ENCODE data around the gene SLC9A3.

Gene SLC9A3

DNA sequence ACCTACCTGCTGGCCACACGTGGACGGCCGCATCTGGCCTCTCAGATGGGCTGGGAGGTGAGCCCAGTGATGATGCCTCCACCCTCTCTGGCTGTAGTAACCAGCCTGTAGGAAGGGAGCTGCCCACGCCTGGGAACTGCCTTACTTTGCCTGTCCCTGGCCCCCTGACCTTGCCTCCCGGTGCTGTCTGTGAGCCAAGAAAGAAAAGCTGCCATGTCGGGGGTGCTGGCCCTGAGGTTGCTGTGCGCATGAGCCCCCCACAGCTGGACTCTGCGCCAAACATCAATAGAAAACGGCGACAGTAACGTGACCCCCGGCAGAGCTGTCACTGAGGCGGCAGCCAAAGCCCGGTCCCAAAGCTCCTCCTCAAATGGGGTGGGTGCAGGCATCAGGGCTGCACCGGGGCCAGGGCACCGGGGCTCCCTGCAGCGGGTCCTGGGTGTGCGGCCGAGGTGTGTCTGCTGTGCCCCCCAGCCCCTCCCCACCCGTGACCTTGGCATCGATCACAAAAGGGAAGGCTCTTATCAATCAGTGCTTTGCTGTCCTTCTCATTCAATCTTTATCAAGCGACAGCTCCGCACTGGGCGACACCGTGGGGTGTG lies 15.3 kb upstream of the SLC9A3 start:
- no peak for DNase-seq (ENCODE audit: low read depth, low spot score)

DNA sequence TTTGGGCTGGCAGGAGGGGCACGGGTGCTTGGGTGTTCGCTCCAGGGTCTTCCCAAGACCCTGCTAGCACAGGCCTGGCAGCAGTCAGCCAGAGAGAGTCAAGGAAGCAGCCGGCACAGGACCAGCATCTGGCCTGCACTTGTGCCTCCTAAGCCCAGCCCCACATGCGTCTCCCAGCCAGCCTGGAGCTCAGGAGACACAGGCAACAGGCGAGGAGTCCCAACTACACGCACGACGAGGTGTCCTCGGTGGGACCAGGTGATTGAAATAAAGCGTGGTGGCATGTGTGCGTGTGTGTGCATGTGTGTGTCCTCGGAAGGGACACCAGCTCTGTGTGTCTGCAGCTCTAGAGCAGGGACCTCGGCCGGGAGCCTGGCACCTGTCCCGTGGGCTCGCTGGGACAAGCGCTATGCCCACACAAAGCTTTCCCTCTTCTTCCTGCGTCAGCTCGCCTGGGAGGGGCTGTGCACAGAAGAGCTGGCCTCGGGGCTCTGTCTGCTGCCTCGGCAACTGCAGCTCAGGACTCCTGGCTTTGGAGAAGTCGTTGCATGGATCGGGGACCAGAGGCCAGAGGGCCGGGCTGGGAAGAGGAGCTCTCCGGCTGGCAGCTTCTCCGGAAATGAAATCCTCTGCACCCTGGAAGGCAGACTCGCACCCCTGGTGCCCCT lies 14.7 kb upstream of the SLC9A3 start:
- no peak for DNase-seq (ENCODE audit: low read depth, low spot score)

DNA sequence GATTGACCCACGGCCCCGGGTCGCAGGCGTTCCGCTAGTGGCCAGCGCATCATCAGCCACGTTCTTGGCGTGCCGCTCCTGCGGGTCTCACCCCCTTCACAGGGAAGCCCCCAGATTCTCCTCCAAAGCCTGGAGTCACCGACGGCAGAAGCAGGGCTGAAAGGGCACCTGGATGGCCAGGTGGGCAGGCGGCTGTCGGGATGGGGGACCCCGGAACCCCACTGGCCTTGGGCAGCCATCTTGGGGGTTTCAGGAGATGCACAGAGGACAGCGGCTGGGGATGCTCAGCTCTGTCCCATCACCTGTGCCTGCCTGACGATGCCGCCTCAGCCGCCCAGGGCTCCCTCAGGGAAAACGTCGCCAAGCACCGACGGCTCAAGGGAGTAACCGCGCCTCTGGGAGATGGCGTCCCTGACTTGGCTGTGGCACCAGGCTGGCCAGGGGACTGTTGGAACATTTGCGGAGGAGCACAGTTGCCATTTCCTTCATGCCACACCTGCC lies 14.1 kb upstream of the SLC9A3 start:
- no peak for DNase-seq (ENCODE audit: low read depth, low spot score)

DNA sequence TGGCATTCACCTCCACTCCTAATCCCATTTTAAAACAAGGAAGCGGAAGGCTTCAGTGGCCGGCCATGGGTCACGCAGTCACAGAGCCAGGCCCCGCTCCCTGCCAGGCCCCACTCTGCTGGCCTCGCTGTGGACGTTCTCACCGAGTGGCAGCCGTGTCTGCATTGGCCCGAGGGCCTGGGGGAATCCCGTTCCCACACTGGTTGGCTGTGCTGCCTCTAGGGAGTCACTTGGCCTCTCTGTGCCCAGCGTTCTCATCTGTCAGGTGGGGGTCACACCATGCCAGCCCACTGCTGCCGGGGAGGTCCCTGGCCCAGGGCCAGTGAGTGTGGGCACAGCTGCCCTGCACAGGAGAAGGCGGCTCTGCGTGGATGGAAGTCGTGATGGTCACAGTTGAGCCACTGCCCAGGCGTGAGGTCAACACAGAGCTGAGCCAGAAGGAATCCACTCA lies 13.4 kb upstream of the SLC9A3 start:
- no peak for DNase-seq (ENCODE audit: low read depth, low spot score)

DNA sequence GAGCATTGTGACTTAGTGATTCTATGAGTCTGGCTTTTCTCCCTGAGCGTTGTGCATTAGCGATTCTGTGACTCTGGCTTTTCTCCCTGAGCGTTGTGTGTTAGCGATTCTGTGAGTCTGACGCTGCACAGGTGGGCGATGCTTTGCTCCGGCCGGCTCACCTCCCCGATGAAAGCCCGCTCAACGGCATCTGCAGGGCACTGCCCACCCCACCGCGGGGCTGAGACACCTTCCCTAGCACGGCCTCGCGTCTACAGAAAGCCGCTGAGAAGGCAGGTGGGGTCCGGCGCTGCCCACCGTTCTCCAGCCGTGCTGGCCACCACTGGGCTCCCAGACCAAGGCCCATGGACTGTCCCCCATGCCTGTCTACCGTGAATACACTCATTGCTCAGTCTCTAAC lies 12.8 kb upstream of the SLC9A3 start:
- DNase-seq (ENCODE audit: low read depth, low spot score), result no peak

DNA sequence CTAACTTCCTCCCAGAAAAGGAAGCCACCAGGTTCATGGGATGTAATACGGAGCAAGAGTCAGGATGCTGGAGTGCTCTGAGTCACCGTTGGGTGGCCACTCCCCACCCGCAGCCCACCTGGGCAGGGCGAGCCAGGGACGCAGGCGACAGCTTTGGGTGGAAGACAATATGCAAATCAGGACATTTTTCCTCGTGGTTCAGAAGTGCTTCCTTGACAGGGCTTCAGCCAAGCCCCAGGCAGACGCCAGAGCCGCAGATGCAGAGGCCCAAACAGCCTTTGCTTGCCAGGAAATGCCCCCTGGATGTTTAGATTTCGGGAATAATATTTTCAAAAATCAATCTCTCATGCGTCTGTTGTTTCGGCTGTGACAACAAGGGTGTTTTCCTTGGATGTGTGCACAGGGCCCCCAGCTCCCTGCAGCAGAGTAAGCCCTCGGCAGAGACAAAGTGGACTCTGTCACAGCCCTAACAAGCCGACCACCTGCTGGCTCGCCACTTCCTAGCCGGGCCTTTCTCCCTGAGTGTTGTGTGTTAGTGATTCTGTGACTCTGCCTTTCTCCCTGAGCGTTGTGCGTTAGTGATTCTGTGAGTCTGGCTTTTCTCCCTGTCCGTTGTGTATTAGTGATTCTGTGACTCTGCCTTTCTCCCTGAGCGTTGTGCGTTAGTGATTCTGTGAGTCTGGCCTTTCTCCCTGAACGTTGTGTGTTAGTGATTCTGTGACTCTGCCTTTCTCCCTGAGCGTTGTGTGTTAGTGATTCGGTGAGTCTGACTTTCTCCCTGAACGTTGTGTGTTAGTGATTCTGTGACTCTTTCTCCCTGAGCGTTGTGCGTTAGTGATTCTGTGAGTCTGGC lies 11.8 kb upstream of the SLC9A3 start:
- DNase-seq (ENCODE audit: low read depth, low spot score), result no peak

DNA sequence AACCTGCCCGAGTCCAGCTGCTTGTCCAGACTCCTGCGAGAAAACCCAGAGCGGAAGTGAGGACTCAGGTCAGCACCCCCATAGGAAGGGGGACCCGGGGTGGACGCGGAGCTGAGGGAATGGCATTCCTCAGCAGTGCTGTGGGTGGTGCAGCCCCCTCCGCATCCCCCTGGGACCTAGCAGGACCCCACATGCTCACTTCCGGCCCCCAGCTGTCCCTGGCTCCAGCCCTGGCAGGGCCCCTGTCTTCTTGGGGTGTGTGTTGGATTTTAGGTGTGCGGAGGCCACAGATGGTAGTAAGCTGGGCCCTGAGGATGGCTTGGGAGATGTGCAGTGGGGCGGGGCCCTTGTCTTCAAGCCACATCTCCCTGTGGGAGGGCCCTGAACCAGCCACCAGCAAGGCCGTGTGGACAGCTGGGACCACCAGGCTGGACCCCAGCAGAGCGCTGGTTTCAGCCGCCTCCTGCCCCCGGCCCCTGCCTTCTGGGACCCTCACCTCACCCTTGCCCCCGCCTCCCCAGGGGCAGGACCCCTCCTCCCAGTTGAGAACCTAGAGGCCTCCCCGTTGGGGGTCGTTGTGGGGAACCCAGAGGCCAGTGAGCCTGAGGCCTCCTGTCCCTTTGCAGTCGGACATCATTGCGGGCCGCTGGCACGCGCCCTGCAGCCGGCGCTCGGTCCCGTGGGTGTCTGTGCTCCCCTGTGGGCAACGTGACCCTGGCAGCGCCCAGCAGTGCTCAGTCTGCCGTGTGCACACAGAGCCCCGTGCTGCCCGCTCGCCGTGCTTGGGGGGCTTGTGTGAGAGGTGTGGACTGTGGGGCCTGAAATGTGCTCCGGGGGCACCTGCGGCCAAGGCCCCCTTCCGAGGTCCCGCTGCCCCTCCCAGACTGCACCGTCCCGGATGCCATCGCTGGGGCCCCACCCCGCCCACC lies 10.8 kb upstream of the SLC9A3 start:
- DNase-seq (ENCODE audit: low read depth, low spot score), result no peak

DNA sequence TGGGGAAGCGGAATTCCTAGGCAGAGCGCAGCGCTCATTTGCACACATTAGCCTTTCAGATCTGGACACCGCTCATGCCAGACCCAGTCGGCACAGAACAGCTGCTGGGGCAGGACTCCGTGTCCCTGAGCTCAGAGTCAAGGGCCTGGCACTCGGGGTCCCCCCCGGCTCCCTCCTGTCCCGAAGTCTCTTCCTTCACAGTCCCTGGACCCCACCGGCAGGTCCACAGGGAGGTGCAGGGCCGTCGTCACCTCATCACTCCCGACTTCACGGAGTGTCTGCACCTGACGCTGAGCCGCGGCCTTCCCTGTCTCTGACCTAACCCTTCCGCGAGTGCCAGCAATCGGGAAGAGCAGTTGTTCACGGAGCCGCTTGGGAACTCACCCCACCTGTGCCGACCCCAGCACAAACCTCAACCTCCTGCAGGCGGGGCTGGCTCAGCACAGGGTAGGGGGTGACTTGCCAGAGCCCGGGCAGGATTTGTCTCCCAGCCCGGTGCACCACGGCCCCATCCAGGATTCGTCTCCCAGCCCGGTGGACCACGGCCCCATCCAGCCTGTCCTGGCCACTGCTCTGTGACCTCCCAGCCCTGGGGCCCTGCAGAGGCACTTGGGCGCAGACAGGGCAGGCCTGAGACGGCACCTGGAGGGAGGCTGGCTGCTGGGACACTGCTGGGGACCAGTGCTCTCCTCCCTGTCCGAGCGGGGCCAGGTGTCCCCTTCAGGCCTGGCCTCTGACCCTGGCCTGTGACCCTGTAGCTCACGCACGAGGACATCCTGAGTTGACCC lies 9.9 kb upstream of the SLC9A3 start:
- DNase-seq (ENCODE audit: low read depth, low spot score), result no peak

DNA sequence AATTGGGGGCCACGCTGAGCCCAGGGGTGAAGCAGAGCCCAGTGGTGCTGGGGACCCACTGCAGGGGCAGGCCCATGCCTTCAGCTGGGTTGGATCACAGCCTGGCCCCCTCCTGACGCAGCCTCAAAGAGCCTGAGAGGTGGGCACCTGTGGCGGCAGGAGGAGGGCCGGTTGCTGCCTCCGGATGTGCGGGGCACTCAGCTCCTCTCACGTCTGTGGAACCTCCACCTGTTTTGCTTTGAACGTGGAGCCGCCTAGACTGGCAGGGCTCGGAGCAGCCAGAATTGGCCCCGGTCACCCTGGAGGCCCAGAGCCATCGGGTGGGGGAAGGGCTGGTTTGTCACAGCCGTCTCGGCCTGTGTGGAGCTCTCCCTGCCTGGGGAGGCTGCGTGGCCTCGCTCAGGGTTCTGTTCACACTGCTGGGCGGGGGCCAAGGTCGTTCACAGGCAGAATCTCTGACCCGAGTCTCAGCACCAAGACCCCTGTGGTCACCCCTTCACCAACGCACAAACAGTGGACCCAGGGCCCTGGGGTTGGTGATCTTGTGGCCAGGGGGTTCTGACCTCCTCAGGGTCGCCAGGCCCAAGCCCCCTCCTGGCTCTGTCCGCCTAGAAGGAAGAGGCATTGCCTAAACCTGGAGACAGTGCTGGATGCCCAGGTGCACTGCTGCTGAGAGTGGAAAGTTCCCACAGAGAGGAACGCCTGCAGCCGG lies 9.2 kb upstream of the SLC9A3 start:
- DNase-seq (ENCODE audit: low read depth, low spot score), result no peak

DNA sequence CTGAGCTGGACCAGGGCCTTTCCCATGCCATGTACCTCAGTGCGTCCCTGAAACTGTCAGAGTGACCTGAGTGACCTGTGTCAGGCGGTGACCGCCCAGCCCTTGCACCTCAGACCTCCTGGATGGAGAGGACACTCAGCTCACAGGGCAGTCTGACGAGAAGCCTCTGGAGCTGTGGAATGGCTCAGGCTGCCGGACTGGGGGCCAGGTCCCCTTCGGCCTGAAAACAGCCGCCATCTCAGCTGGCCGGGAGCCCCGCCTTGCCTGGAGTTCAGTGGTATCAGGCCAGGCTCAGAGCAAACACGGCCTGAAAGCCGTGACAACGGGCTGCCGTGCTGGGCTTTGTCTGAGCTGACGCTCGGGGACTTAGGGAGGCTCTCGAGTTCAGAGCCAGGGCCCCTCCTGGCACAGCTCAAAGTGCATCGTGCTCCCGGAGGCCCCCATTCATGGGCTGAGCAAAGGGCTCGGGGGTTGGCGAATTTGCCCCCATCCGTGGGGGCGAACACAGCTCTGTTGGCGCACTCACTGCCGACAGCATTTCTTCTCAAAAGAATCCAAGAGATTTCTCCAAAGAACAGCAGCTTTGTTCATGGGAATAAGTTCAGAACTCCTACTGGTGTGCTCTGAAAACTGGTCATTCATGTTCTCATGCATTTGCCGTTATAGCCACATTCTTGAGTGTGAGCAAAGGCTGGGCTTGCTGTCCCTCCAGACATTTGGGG lies 8.4 kb upstream of the SLC9A3 start:
- DNase-seq (ENCODE audit: low read depth, low spot score), result no peak

DNA sequence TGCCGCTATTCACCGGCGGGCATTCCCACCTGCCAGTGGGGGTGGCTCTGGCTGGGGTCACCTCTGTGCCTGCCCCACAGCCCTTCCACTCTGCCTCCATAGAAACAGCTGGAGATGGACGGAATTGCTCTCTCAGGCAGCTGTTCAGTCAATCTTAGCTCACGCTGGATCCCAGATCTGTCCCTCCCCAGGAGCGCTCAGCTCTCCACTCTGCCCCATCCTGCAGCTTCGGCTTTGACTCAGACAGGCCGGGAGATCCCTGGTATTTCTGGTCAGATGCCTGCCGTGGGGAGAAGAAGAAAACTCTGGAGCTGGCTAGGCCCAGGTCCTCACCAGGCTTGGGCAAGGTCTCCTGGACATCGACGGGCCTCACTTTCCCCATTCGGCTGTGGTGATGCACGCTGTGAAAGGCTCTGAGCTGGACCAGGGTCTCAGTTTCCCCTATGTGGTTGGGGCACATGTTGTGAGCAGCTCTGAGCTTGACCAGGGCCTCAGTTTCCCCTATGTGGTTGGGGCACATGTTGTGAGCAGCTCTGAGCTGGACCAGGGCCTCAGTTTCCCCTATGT lies 7.6 kb upstream of the SLC9A3 start:
- DNase-seq (ENCODE audit: low read depth, low spot score), result no peak

DNA sequence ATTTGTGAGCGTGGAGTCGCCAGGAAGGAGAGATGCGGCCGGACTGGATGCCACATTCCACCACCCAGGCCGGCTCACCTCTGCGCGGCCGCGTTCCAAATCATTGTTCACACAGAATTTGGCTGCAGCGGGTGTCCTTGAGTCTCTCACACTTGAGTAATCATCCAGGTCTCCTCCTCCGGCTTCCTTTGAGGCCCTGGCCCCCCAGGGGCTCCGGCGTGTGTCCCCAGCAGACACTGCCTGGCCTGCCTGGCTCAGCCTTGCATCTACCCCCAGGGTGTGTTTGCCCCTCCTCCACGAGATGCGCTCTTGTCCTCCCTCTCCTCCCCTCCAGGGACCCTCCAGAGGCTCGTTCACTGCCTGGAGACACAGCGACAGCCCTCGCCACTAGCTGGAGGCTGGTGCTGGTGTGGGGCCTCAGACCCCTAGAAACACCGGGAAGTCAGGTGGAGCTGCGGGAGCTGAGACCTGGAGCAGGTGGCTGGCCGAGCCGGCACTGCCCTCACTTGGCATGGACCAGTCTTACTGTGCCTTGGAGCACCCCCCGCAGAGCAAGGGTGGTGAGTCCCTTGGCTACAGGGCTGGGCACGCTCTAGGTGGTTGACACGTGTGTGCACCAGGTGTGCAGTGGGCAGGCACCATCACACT lies 7.0 kb upstream of the SLC9A3 start:
- no peak for DNase-seq (ENCODE audit: low read depth, low spot score)

DNA sequence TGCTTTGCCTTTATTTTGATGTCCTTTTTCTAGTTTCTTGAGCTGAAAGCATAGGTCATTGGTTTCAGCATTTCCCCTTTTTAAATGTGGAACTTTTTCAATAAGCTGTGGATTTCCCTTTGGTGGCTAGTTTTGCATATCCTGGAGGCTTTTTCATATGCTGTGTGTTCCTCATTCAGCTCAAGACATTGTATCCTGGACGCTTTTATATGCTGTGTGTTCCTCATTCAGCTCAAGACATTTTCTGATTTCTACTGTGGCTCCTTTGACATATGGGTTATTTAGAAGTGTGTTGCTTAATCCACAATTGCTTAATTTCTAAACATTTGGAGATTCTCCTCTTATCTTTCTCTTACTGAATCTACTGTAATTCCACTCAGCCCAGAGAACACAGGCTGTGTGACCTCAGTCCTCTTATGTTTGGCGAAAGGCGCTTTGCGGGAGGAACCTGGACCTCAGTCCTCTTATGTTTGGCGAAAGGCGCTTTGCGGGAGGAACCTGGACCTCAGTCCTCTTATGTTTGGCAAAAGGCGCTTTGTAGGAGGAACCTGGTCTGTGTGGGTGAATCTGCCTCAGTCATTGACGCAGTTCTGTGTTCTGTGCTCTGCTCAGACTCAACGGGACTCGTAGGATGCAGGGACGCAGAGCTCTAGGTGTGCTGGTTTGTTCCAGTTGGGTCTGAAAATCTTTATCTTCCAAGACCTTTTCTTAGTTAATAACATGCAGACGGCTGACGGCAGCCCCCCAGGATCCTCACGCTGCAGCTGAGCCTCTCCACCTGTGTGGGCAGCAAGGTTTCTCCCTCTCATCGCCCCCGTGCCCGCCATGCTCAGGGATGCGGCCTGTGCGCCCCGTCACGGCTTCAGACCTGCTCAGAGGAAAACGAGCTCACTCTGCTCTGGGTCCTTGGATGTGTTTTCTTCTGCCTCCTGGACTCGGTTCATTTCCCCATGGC lies 6.0 kb upstream of the SLC9A3 start:
- DNase-seq (ENCODE audit: low read depth, low spot score), result no peak

DNA sequence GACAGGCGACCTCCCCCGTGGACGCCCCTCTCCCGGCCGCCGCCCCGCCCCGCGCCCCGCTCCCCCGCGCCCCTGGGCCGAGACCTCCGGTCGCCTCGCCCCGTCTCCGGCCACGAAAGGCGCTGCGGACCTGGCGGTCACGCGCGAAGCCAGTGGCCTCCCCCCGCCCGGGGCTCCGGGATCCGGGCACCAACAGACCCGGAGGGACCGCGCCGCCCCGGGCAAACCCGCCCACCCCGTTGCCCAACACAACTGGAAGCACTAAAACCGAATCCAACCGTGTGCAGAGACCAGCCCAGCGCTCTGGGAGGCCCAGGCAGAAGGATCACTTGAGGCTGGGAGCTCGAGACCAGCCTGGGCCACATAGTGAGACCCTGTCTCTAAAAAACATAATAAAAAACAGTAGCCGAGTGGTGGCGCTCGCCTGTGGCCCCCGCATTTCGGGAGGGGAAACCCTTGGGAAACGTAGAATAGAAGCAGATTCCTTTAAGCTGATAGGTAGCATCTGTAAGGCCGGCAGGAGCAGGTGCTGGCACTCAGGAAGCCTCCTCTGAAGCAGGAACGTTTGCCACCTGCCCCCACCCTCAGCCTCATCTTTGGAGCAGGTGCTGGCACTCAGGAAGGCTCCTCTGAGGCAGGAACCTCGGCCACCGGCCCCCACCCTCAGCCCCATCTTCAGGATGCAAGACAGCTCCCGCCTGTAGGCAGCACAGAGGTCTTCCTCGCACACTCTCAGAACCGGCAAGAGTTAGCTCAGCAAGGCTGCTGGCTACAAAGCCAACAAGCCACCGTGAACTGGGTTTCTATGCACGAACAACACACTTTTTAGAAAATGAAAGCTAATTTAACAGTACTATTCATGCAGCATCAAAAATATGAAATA lies 4.6 kb upstream of the SLC9A3 start:
- no peak for DNase-seq (ENCODE audit: low read depth, low spot score)

DNA sequence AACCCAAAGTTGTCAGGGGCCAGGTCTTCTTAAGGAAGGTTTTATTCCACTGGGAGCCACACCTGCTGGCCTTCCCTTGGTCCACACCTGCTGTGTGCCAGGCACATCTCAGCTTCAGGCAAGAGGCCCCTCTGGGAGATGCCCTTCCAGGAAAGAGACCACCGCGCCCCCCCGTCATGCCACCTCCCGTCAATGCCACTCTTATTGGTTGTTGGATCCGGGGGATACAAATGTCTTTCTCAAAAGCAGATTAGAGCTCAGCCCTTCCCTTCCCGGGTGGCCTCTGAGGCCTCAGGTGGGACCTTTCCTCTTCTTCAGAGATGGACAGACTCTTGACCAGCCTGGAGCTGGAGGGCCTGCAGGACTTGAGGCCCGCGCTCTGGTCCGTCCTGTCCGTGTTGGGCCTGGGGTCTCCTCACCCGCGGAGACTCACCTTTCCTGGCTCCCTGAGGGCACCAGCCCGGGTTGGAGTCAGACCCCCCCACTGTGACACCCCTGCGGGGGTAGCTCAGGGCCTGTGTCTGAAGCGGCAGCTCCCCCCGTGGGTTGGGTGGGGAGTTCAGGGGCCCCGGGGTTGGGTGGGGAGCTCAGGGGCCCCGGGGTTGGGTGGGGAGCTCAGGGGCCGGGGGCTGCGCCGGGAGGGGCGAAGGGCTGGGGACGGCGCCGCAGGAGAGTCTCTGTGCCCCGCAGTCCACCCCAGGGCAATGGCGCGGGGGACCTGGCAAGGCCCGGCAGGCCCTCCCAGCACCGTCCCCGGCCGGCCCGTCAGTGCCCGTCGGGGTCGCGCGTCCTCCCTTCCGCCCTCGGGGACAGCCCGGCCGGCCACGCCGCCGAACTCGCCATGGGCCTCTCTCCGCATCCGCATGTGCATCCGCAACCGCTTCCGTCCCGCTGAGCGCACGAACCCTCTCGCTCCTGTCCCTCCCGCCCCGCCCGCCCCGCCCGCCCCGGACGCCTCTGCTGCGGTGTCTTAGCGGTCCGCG lies 3.7 kb upstream of the SLC9A3 start:
- DNase-seq (ENCODE audit: low read depth, low spot score), result no peak

Measured in smooth muscle cell of the brain vasculature (primary cell).